ENCODE data around the gene TMEM208.
A peak's percentile ranks its signal among the peaks of the same experiment; 100 is the strongest.

TMEM208 gene

GRCh38 chr16:67191995-67192681 lies 34.8 kb upstream of the TMEM208 start, which contains the start of gene E2F4:
TSS of gene E2F4 (plus strand) at chr16:67192155. CDS start at chr16:67192228, 73 bp downstream.
- peak; percentile 95 for DNase-seq

GRCh38 chr16:67192781-67193361 lies 34.1 kb upstream of the TMEM208 start:
- no peak for DNase-seq

GRCh38 chr16:67193536-67193935 lies 33.4 kb upstream of the TMEM208 start:
- DNase-seq = no peak

- DNase-seq = no peak
These were observed 32.7 kb upstream of the TMEM208 start for GRCh38 chr16:67194260-67194659.

GRCh38 chr16:67195676-67196075 lies 31.3 kb upstream of the TMEM208 start:
- DNase-seq = no peak

GRCh38 chr16:67196881-67197280 lies 30.0 kb upstream of the TMEM208 start:
- DNase-seq = no peak

GRCh38 chr16:67197704-67198103 lies 29.2 kb upstream of the TMEM208 start:
- no peak for DNase-seq

GRCh38 chr16:67198238-67198734 lies 28.6 kb upstream of the TMEM208 start:
- no peak for DNase-seq

GRCh38 chr16:67199011-67199807 lies 27.7 kb upstream of the TMEM208 start, which contains the start of gene ELMO3:
TSS of gene ELMO3 (plus strand) at chr16:67199131. CDS start at chr16:67199327, 196 bp downstream.
- no peak for DNase-seq

GRCh38 chr16:67199808-67200198 lies 27.1 kb upstream of the TMEM208 start:
- no peak for DNase-seq

GRCh38 chr16:67200491-67200890 lies 26.4 kb upstream of the TMEM208 start:
- no peak for DNase-seq

GRCh38 chr16:67201411-67202345 lies 25.3 kb upstream of the TMEM208 start:
- no peak for DNase-seq

- DNase-seq = no peak
These were observed 24.5 kb upstream of the TMEM208 start for GRCh38 chr16:67202426-67202825.

- no peak for DNase-seq
These were observed 23.9 kb upstream of the TMEM208 start for GRCh38 chr16:67202956-67203493.

- no peak for DNase-seq
These were observed 22.9 kb upstream of the TMEM208 start for GRCh38 chr16:67204076-67204475.

- no peak for DNase-seq
These were observed 20.6 kb upstream of the TMEM208 start for GRCh38 chr16:67206129-67206837.

GRCh38 chr16:67206838-67207248 lies 20.1 kb upstream of the TMEM208 start:
- DNase-seq = no peak

GRCh38 chr16:67207249-67208091 lies 19.5 kb upstream of the TMEM208 start:
- no peak for DNase-seq

GRCh38 chr16:67208154-67208896 lies 18.6 kb upstream of the TMEM208 start:
- DNase-seq = no peak

GRCh38 chr16:67209565-67209964 lies 17.4 kb upstream of the TMEM208 start:
- no peak for DNase-seq

All from activated effector memory CD4-positive, alpha-beta T cell treated with anti-CD3 and anti-CD28 coated beads, Interleukin-2, amount 50 U/mL, for 16 hours (primary cell).